Endothelial cell of umbilical vein (primary cell): ENCODE data around the gene PPM1J. TPM values are rescaled to one million over a fixed set of nuclear protein-coding genes. Genes with fewer than 3 reads are reported as not detected.

Experiments
- BruUV-seq: library from RNA; stranded (reverse); fragments of 400-500 nt; replicated peaks from 2 replicates; lab custom pipeline; 2021; lab: Mats Ljungman, UMichigan
- CTCF ChIA-PET: fragments of 300-600, 350-600 bp; sonication (Branson Sonifier 250); formaldehyde crosslinking; loops from one replicate; lab custom pipeline; 2021; ENCODE audit warnings: antibody characterized with exemption, inconsistent platforms; lab: Charles Lee
- POLR2A ChIA-PET: fragments of 300-600, 350-600 bp; sonication (Branson Sonifier 250); formaldehyde crosslinking; loops from one replicate; lab custom pipeline; 2021; ENCODE audit warnings: antibody characterized with exemption, inconsistent platforms; lab: Charles Lee
- DNase-seq: peaks from one replicate; pipeline ENCODE4 v3.0.0-alpha.2; 2011; ENCODE audit warnings: low read depth, low spot score
- FAIRE-seq: peaks from 2 replicates; lab custom pipeline; 2011; peaks lifted over from hg19 to GRCh38; lab: Jason Lieb, UNC
- H2AFZ ChIP-seq: 2 replicates; pipeline ENCODE4 v1.6.0; 2012; ENCODE audit warnings: low read depth, low read length, control low read depth, inconsistent platforms
- H3K27ac ChIP-seq: 2 replicates; pipeline ENCODE4 v1.5.1; 2011; ENCODE audit warnings: low read depth, mild to moderate bottlenecking, control low read depth, low read length, moderate library complexity; ENCODE audit not compliant: insufficient read depth
- H3K27me3 ChIP-seq, 2 experiments: 2 replicates each; pipeline versions ENCODE4 v1.6.0 to v1.6.1; 2011; ENCODE audit warnings: low read length in 2 of 2, mixed read lengths in 1 of 2; ENCODE audit not compliant: control insufficient read depth in 2 of 2, insufficient read depth in 2 of 2
- H3K36me3 ChIP-seq, 2 experiments: 2 replicates in 1 of 2; 3 replicates in 1 of 2; pipeline ENCODE4 v1.5.1; 2011; ENCODE audit warnings: low read length in 2 of 2, mild to moderate bottlenecking in 1 of 2, moderate library complexity in 1 of 2; ENCODE audit not compliant: control insufficient read depth in 2 of 2, insufficient read depth in 2 of 2; ENCODE audit errors: extremely low read depth in 1 of 2
- H3K4me1 ChIP-seq: 3 replicates; pipeline ENCODE4 v1.5.1; 2011; ENCODE audit warnings: mild to moderate bottlenecking, low read length; ENCODE audit not compliant: control insufficient read depth, insufficient read depth; ENCODE audit errors: extremely low read depth
- H3K4me2 ChIP-seq: 2 replicates; pipeline ENCODE4 v1.6.1; 2011; ENCODE audit warnings: low read length, control low read depth, mixed read lengths; ENCODE audit not compliant: insufficient read depth
- H3K4me3 ChIP-seq, 3 experiments: fragments of 200-600 bp in 1 of 3; sonication (generic), shearing (Covaris generic) in 1 of 3; replicated peaks in 1 of 3; 2 replicates each; pipeline ENCODE4 v1.5.1; 2011 to 2016; ENCODE audit warnings: control low read depth in 3 of 3, low read length in 3 of 3, mild to moderate bottlenecking in 2 of 3, inconsistent platforms in 1 of 3, low read depth in 1 of 3, moderate library complexity in 1 of 3; ENCODE audit not compliant: insufficient read depth in 1 of 3
- H3K79me2 ChIP-seq: 2 replicates; pipeline ENCODE4 v1.6.0; 2012; ENCODE audit warnings: low read length, inconsistent platforms; ENCODE audit not compliant: control insufficient read depth, insufficient read depth
- H3K9ac ChIP-seq: replicated peaks from 2 replicates; pipeline ENCODE3; 2011; ENCODE audit warnings: low read length, control low read depth; ENCODE audit not compliant: insufficient read depth; ENCODE audit errors: extremely low read depth
- H3K9me1 ChIP-seq: replicated peaks from 3 replicates; pipeline ENCODE4 v1.6.0; 2011; ENCODE audit warnings: mild to moderate bottlenecking, low read length; ENCODE audit not compliant: control insufficient read depth, insufficient read depth; ENCODE audit errors: extremely low read depth
- H3K9me3 ChIP-seq: replicated peaks from 2 replicates; pipeline ENCODE4 v1.5.1; 2012; ENCODE audit warnings: low read length, inconsistent platforms; ENCODE audit not compliant: control insufficient read depth, insufficient read depth
- H4K20me1 ChIP-seq: replicated peaks from 2 replicates; pipeline ENCODE3; 2011; ENCODE audit warnings: mild to moderate bottlenecking, low read length; ENCODE audit not compliant: control insufficient read depth, insufficient read depth; ENCODE audit errors: extremely low read depth
- EZH2 ChIP-seq: IDR thresholded peaks from 2 replicates; pipeline ENCODE4 v1.6.1; 2012; ENCODE audit warnings: borderline replicate concordance, low read depth, mild to moderate bottlenecking, moderate library complexity, low read length, inconsistent platforms; ENCODE audit not compliant: severe bottlenecking
- FOS ChIP-seq: IDR thresholded peaks from 2 replicates; pipeline ENCODE4 v1.6.1; 2011; ENCODE audit warnings: mild to moderate bottlenecking, low read length, moderate library complexity, borderline replicate concordance; ENCODE audit not compliant: insufficient read depth
- GATA2 ChIP-seq: IDR thresholded peaks from 2 replicates; pipeline ENCODE4 v1.7.0; 2011; ENCODE audit warnings: low read depth, mild to moderate bottlenecking, moderate library complexity, mixed read lengths, low read length; ENCODE audit not compliant: insufficient read length, insufficient read depth
- JUN ChIP-seq: IDR thresholded peaks from 2 replicates; pipeline ENCODE4 v1.6.1; 2011; ENCODE audit warnings: borderline replicate concordance, low read depth; ENCODE audit not compliant: insufficient read length, insufficient read depth
- MYC ChIP-seq: IDR thresholded peaks from one replicate; pipeline ENCODE4 v1.6.1; 2011; ENCODE audit warnings: mild to moderate bottlenecking, low read depth, low read length
- POLR2A ChIP-seq: IDR thresholded peaks from 2 replicates; pipeline ENCODE4 v1.6.1; 2012; ENCODE audit warnings: low read depth, mild to moderate bottlenecking, control low read depth, low read length
- POLR2AphosphoS5 ChIP-seq: IDR thresholded peaks from 2 replicates; pipeline ENCODE4 v1.6.1; 2012; ENCODE audit warnings: low read depth, mild to moderate bottlenecking, control low read depth, low read length, moderate library complexity; ENCODE audit not compliant: insufficient read depth
- dilution Hi-C: fragments of 300-500 bp; cut with MboI; formaldehyde crosslinking; loops from one replicate; pipeline ENCODE4 v1.15.0; 2019; ENCODE audit warnings: low sequenced_read_pairs; ENCODE audit not compliant: extremely low pct_ligation_motif_present
- intact Hi-C: fragments of 100-400 bp; cut with micrococcal nuclease; formaldehyde crosslinking; loops from one replicate; pipeline ENCODE4 v1.10.0; 2022
- polyA plus RNA-seq, 4 experiments: library from polyadenylated mRNA; depleted of rRNA in 3 of 4; stranded (reverse) in 3 of 4; unstranded in 1 of 4; fragments of >200 nt; gene quantifications; 2 replicates each; pipeline versions ENCODE4 v1.2.1 to v1.2.3, GENCODE V29; 2011 to 2012; ENCODE audit warnings: missing spikeins in 1 of 4
- total RNA-seq: library from RNA; stranded (reverse); gene quantifications from 2 replicates; pipeline ENCODE4 v1.2.3, GENCODE V29; 2021
- TF ChIP-seq, protein P1 (sequence below), 2 donors: IDR thresholded peaks; 1 replicate in 1 of 2; 2 replicates in 1 of 2; pipeline ENCODE4 v1.5.1; 2011; ENCODE audit warnings: low read length in 2 of 2, mild to moderate bottlenecking in 2 of 2, moderate library complexity in 2 of 2, control low read depth in 1 of 2, inconsistent platforms in 1 of 2, low read depth in 1 of 2; ENCODE audit not compliant: insufficient read depth in 1 of 2; ENCODE audit errors: extremely low read depth in 1 of 2
- TF ChIP-seq, protein P2 (sequence below): IDR thresholded peaks from 2 replicates; pipeline ENCODE4 v1.6.1; 2011; ENCODE audit not compliant: insufficient read depth, insufficient read length

PPM1J gene
- total and polyA plus RNA-seq, 2 donors (not counting 3 experiments of a cell fraction or from before 2014, with no cell fraction given) = 1.7 to 3.1 TPM

DNA sequence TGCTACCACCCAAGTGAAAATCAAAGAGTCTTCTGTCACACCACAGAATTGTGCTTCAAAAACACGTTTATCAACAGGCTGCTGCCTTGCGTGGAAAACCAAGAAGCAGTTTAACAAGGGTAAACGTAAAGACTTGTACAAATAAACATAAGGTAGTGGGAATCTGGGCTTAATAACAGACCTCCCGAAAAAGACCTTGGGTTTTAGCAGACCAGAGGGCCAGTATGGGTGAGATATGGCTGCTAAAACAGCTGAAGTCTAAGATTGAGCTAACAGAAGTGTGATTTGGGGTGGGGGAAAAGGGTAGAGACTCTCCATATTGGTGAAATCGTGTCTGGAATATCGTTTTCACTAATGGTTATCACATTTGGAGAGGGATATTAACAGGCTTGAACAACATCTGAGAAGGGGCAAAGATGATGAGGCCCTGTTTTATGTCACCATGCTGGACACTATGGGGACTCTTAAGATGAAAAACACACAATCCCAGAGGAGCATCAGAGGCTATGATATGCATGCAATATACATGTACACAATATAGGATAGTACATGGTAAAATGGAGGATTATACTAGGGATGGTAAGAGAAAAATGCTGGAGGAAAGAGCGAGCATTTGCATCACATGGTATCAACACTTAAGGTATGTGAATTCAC lies 39.3 kb downstream of the PPM1J start:
- Histone ChIP-seq H3K27ac (peak overlapping the region; percentile 69), H3K4me2 (peak overlapping the region; percentile 90), H2AFZ (peak overlapping the region; percentile 74), H3K9me3 (no peaks in the 10 kb centered on the region), H3K9ac (peak overlapping the region; percentile 78), H3K79me2 (peaks cover 20% of the 10 kb centered on the region), H3K4me1 (peaks cover 21% of the 10 kb centered on the region), H4K20me1 (peaks cover 2% of the 10 kb centered on the region), H3K27me3 (no peaks in the 10 kb centered on the region), H3K36me3 (peaks cover 0 to 6% of the 10 kb centered on the region in 2 experiments), H3K4me3 (peak overlapping the region; percentile 67 to 88 (median 82)), H3K9me1 (no peaks in the 10 kb centered on the region)
- DNase-seq (no peak), FAIRE-seq (no peak)
- BruUV-seq = TSS peak; percentile 8
- intact Hi-C loops = loop anchor here (2.0 kb wide), 1 partner anchor 39 kb away; no protein-coding TSS in a partner anchor
- POLR2A ChIA-PET = interaction anchor here (3.6 kb wide), 1 partner anchor 29 kb away, joined by 19 read pairs; no protein-coding TSS in a partner anchor
- dilution Hi-C loops = no loop called here
- CTCF ChIA-PET = interaction anchor here (1.0 to 5.5 kb wide), 11 partner anchors 14 to 282 kb away, joined by 3 to 57 read pairs (median 16); partner anchors contain the start of genes PPM1J and RHOC
- TF ChIP-seq, protein P1, sequence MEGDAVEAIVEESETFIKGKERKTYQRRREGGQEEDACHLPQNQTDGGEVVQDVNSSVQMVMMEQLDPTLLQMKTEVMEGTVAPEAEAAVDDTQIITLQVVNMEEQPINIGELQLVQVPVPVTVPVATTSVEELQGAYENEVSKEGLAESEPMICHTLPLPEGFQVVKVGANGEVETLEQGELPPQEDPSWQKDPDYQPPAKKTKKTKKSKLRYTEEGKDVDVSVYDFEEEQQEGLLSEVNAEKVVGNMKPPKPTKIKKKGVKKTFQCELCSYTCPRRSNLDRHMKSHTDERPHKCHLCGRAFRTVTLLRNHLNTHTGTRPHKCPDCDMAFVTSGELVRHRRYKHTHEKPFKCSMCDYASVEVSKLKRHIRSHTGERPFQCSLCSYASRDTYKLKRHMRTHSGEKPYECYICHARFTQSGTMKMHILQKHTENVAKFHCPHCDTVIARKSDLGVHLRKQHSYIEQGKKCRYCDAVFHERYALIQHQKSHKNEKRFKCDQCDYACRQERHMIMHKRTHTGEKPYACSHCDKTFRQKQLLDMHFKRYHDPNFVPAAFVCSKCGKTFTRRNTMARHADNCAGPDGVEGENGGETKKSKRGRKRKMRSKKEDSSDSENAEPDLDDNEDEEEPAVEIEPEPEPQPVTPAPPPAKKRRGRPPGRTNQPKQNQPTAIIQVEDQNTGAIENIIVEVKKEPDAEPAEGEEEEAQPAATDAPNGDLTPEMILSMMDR (IDR thresholded peaks at IDR 0.05; ENCODE audit: extremely low read depth in 1 of 2, insufficient read depth in 1 of 2, low read depth in 1 of 2, low read length in 2 of 2) = no peak
- TF ChIP-seq FOS (no peak), POLR2A (no peak), GATA2 (no peak), JUN (no peak), MYC (no peak), POLR2AphosphoS5 (no peak), EZH2 (no peak)
- TF ChIP-seq, protein P2, sequence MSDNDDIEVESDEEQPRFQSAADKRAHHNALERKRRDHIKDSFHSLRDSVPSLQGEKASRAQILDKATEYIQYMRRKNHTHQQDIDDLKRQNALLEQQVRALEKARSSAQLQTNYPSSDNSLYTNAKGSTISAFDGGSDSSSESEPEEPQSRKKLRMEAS = no peak
